Fibroblast of lung (primary cell): ENCODE results near the gene MXRA8.

Experiments
- EZH2 ChIP-seq: IDR thresholded peaks from 2 replicates; pipeline ENCODE4 v1.5.1; 2012; ENCODE audit warnings: low read length, control low read depth, mild to moderate bottlenecking; ENCODE audit errors: missing control alignments
- TF ChIP-seq, protein P1 (sequence below), 2 donors: IDR thresholded peaks in 1 of 2; conservative IDR thresholded peaks in 1 of 2; 1 replicate in 1 of 2; 2 replicates in 1 of 2; pipeline ENCODE4 v1.5.1; 2011 to 2012; ENCODE audit warnings: low read length in 2 of 2, control low read depth in 1 of 2, inconsistent platforms in 1 of 2, low read depth in 1 of 2, mild to moderate bottlenecking in 1 of 2

DNA sequence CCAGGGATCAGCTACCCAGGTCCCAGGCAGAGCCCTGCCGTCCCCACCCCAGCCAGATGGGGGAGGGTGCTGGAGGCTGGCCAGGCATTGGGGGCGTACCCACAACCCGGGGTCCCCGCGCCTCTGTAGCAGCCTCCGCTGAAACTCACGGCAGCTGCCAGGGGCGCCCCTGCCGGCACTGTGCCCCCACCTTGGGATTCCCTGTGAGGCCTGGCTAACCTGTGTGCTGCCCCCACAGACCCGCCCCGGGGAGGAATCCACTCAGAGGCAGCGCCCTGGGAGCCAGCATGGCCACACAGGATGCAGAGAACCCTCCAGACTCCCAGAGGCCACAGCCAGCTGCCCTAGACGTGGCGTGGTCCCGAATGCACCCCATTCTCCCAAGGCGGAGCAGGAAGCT is 13.0 kb downstream of the MXRA8 start:
- TF ChIP-seq, protein P1, sequence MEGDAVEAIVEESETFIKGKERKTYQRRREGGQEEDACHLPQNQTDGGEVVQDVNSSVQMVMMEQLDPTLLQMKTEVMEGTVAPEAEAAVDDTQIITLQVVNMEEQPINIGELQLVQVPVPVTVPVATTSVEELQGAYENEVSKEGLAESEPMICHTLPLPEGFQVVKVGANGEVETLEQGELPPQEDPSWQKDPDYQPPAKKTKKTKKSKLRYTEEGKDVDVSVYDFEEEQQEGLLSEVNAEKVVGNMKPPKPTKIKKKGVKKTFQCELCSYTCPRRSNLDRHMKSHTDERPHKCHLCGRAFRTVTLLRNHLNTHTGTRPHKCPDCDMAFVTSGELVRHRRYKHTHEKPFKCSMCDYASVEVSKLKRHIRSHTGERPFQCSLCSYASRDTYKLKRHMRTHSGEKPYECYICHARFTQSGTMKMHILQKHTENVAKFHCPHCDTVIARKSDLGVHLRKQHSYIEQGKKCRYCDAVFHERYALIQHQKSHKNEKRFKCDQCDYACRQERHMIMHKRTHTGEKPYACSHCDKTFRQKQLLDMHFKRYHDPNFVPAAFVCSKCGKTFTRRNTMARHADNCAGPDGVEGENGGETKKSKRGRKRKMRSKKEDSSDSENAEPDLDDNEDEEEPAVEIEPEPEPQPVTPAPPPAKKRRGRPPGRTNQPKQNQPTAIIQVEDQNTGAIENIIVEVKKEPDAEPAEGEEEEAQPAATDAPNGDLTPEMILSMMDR (conservative IDR thresholded peaks at IDR 0.05 in 1 of 2, IDR thresholded peaks at IDR 0.05 in 1 of 2; ENCODE audit: low read depth in 1 of 2, low read length in 2 of 2): no peak
- no peak for TF ChIP-seq EZH2
